ENCODE measurements around the gene BSPRY. TPM values are rescaled to one million over a fixed set of nuclear protein-coding genes. Genes with fewer than 3 reads are reported as not detected.

The BSPRY gene
- total RNA-seq, 1 donor from 2014 or later, result 9.0 TPM

DNA sequence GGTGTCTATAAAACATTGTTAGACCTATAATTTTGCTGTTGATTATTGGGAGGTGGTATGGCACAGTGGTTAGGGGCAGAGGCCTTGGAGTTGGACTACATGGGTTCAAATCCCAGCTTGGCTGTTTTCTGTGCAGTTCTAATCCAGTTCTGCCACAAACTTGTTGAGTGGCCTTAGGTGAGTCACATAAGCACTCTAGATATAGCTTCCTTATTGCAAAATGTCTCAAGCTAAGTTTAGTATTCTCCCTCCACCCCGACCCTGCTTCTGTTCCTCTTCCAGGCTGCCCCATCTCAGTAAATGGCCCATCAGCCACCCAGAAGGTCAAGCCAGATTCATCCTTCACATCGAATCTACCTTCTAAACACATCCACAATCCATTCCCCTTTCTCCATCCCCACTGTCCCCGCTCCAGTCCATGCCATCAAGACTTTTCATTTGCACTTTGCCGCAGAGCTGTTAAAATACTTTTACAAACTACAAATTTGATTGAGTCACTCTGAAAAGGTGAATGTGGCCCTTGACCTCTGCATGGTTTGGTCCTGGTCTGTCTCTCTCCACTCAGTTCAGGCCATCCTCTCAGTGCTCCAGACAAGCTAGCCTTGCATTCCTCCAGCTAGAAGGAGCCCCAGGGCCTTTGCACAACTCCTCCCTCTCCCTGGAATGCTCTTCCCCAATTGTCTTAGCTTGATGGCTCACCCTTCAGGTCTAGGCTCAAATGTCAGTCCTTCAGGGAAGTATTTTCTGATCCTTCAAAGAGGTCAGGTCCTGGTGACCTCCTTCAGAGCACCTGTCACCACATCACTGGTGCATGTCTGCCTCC is 37.4 kb downstream of the BSPRY start:
- Mint-ChIP-seq H3K27me3 (no peaks in the 10 kb centered on the region), H3K27ac (peak overlapping the region; percentile 75), H3K4me3 (no peak overlapping the region), H3K36me3 (peaks cover 18% of the 10 kb centered on the region), H3K9me3 (no peaks in the 10 kb centered on the region), H3K4me1 (ENCODE audit: unreplicated experiment) (peaks cover 24% of the 10 kb centered on the region)
- no peak for TF ChIP-seq CTCF (conservative IDR thresholded peaks at IDR 0.05)
- DNase-seq (ENCODE audit: extremely low spot score, unreplicated experiment), result no peak

GRCh38 chr9:113387560-113388230 is 38.4 kb downstream of the BSPRY start:
- H3K27me3 Mint-ChIP-seq, result no peaks in the 10 kb centered on the region
- H3K36me3 Mint-ChIP-seq, result peaks cover 22% of the 10 kb centered on the region
- DNase-seq (ENCODE audit: extremely low spot score, unreplicated experiment), result no peak
- TF ChIP-seq CTCF (conservative IDR thresholded peaks at IDR 0.05), result no peak
- H3K4me3 Mint-ChIP-seq, result peak overlapping the region; percentile 13
- peaks cover 18% of the 10 kb centered on the region for H3K4me1 Mint-ChIP-seq (ENCODE audit: unreplicated experiment)
- H3K9me3 Mint-ChIP-seq, result no peaks in the 10 kb centered on the region
- peak overlapping the region; percentile 75 for H3K27ac Mint-ChIP-seq

- peak overlapping the region; percentile 75 for H3K27ac Mint-ChIP-seq
- no peak for TF ChIP-seq CTCF (conservative IDR thresholded peaks at IDR 0.05)
- no peaks in the 10 kb centered on the region for H3K9me3 Mint-ChIP-seq
- DNase-seq (ENCODE audit: extremely low spot score, unreplicated experiment), result no peak
- peaks cover 27% of the 10 kb centered on the region for H3K36me3 Mint-ChIP-seq
- no peak overlapping the region for H3K4me3 Mint-ChIP-seq
- peaks cover 18% of the 10 kb centered on the region for H3K4me1 Mint-ChIP-seq (ENCODE audit: unreplicated experiment)
- no peaks in the 10 kb centered on the region for H3K27me3 Mint-ChIP-seq
These were observed 39.5 kb downstream of the BSPRY start for GRCh38 chr9:113388833-113389232.

DNA sequence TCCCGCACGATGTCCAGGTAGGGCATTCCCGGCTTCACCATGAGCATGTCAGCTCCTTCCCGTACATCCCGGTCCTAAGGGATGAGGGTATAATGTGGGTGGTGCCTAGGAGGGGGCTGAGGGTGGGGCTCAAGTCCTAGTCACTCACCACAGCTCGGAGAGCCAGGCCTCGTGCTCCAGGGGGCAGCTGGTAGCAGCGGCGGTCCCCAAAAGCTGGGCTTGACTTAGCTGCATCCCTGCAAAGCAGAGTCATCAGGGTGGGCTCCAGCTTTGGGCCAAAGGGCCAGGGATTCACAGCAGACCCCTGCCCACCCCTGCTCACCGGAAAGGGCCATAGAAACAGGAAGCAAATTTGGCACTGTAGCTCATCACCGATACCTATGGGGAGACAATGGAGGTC is 40.1 kb downstream of the BSPRY start:
- DNase-seq (ENCODE audit: extremely low spot score, unreplicated experiment), result no peak
- no peaks in the 10 kb centered on the region for H3K27me3 Mint-ChIP-seq
- TF ChIP-seq CTCF (conservative IDR thresholded peaks at IDR 0.05), result no peak
- peaks cover 27% of the 10 kb centered on the region for H3K36me3 Mint-ChIP-seq
- no peaks in the 10 kb centered on the region for H3K9me3 Mint-ChIP-seq
- no peak overlapping the region for H3K27ac Mint-ChIP-seq
- peaks cover 18% of the 10 kb centered on the region for H3K4me1 Mint-ChIP-seq (ENCODE audit: unreplicated experiment)
- no peak overlapping the region for H3K4me3 Mint-ChIP-seq

DNA sequence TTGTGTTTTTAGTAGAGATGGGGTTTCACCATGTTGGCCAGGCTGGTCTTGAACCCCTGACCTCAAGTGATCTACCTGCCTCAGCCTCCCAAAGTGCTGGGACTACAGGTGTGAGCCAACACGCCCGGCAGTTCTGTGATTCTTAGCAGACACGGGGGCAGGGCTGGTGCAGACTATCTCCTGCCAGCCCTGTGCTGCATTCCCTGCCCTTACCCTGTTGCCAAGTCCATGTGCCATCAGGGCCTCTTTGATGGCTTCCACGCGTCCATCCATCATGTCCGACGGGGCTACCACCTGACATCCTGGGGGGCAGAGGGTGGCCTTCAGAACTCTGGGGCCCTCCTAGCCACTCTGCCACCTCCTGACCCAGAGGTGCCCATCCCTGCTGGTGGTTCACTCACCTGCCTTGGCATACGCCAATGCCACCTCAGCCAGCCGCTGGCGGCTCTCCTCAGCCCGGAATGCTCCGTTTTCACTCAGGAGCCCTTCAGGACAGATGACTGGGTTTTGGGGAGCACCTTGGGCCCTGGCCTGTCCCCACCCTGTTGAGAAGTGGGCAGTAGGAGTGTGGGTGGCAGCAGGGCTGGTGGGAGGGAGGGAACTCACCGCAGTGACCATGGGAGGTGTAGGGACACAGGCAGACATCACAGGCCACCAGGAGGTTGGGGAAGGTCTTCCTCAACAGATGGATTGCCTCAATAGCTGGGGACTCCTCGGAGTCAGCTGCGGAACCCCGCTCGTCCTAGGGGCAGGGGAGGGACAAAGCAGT is 41.0 kb downstream of the BSPRY start:
- TF ChIP-seq CTCF (conservative IDR thresholded peaks at IDR 0.05), result no peak
- no peaks in the 10 kb centered on the region for H3K9me3 Mint-ChIP-seq
- no peak overlapping the region for H3K4me3 Mint-ChIP-seq
- no peak for DNase-seq (ENCODE audit: extremely low spot score, unreplicated experiment)
- peaks cover 30% of the 10 kb centered on the region for H3K36me3 Mint-ChIP-seq
- H3K27me3 Mint-ChIP-seq, result no peaks in the 10 kb centered on the region
- H3K4me1 Mint-ChIP-seq (ENCODE audit: unreplicated experiment), result peaks cover 18% of the 10 kb centered on the region
- H3K27ac Mint-ChIP-seq, result no peak overlapping the region

Measured in type B pancreatic cell (in vitro differentiated cells).